OCI-LY7 (cell line): ENCODE data around the gene MAST2. TPM values are rescaled to one million over a fixed set of nuclear protein-coding genes. Genes with fewer than 3 reads are reported as not detected.

Experiments used
- BruUV-seq: library from RNA; stranded (reverse); fragments of 400-500 nt; replicated peaks from 2 replicates; lab custom pipeline; 2021; lab: Mats Ljungman, UMichigan
- CTCF ChIA-PET: fragments of 300-600 bp; sonication (Branson Sonifier 250); formaldehyde crosslinking; loops from one replicate; lab custom pipeline; 2022; ENCODE audit warnings: antibody characterized with exemption; ENCODE audit not compliant: unreplicated experiment; lab: Charles Lee
- POLR2A ChIA-PET: fragments of 300-600 bp; sonication (Branson Sonifier 250); formaldehyde crosslinking; loops from one replicate; lab custom pipeline; 2022; ENCODE audit warnings: antibody characterized with exemption; lab: Charles Lee
- DNase-seq: peaks from one replicate; pipeline ENCODE4 v3.0.0-alpha.2; 2015; ENCODE audit warnings: low spot score
- H2AFZ ChIP-seq: fragments of 200-600 bp; sonication (generic), shearing (Covaris generic); 2 replicates; pipeline ENCODE4 v1.6.1; 2014; ENCODE audit warnings: mild to moderate bottlenecking, antibody characterized with exemption, low read length, moderate library complexity
- H3K27ac ChIP-seq: fragments of 200-600 bp; sonication (generic); 2 replicates; pipeline ENCODE4 v1.5.1; 2014; ENCODE audit warnings: mixed run types, low read depth, mild to moderate bottlenecking, moderate library complexity, low read length, inconsistent platforms; ENCODE audit not compliant: poor library complexity, severe bottlenecking
- H3K36me3 ChIP-seq: fragments of 200-600 bp; sonication (generic); 2 replicates; pipeline ENCODE4 v1.6.1; 2014; ENCODE audit warnings: mild to moderate bottlenecking, antibody characterized with exemption, low read length, moderate library complexity, mixed read lengths; ENCODE audit not compliant: insufficient read depth
- H3K4me1 ChIP-seq: fragments of 200-600 bp; sonication (generic); 2 replicates; pipeline ENCODE4 v1.5.1; 2014; ENCODE audit warnings: mild to moderate bottlenecking, low read length; ENCODE audit not compliant: insufficient read depth, poor library complexity, severe bottlenecking
- H3K4me2 ChIP-seq: fragments of 200-600 bp; sonication (generic); 2 replicates; pipeline ENCODE4 v1.6.1; 2014; ENCODE audit warnings: mild to moderate bottlenecking, low read length
- H3K4me3 ChIP-seq: fragments of 200-600 bp; sonication (generic); 2 replicates; pipeline ENCODE4 v1.5.1; 2014; ENCODE audit warnings: mild to moderate bottlenecking, low read depth, low read length; ENCODE audit not compliant: poor library complexity, severe bottlenecking
- H3K79me2 ChIP-seq: fragments of 200-600 bp; sonication (generic); 2 replicates; pipeline ENCODE4 v1.6.1; 2016; ENCODE audit warnings: low read depth, mild to moderate bottlenecking, low read length, moderate library complexity, mixed read lengths; ENCODE audit not compliant: insufficient read depth
- H3K9me2 ChIP-seq: fragments of 200-600 bp; sonication (generic); 2 replicates; pipeline ENCODE4 v1.6.1; 2016; ENCODE audit warnings: mild to moderate bottlenecking, low read length, mixed read lengths; ENCODE audit not compliant: insufficient read depth
- H3K9me3 ChIP-seq: fragments of 200-600 bp; sonication (generic); 2 replicates; pipeline ENCODE4 v1.6.1; 2014; ENCODE audit warnings: mild to moderate bottlenecking, mixed run types, low read length, mixed read lengths
- H4K20me1 ChIP-seq: fragments of 200-600 bp; sonication (generic); 2 replicates; pipeline ENCODE4 v1.6.1; 2014; ENCODE audit warnings: mild to moderate bottlenecking, antibody characterized with exemption, low read length, moderate library complexity, mixed read lengths; ENCODE audit not compliant: insufficient read depth
- EZH2phosphoT487 ChIP-seq: fragments of 200-600 bp; sonication (generic); IDR thresholded peaks from 2 replicates; pipeline ENCODE4 v1.6.1; 2018; ENCODE audit warnings: low read depth, borderline replicate concordance, mild to moderate bottlenecking, mixed run types, antibody characterized with exemption, low read length, moderate library complexity, mixed read lengths
- intact Hi-C: fragments of 100-400 bp; cut with micrococcal nuclease; formaldehyde crosslinking; loops from one replicate; pipeline ENCODE4 v1.10.0; 2022; ENCODE audit not compliant: unreplicated experiment
- total RNA-seq, 2 experiments: library from RNA; depleted of rRNA in 1 of 2; stranded (reverse); fragments of >200 nt in 1 of 2; shearing (Covaris generic) in 1 of 2; gene quantifications; 2 replicates each; pipeline ENCODE4 v1.2.3, GENCODE V29; 2014 to 2022
- TF ChIP-seq, protein P1 (sequence below): fragments of 200-600 bp; sonication (generic); conservative IDR thresholded peaks from 2 replicates; pipeline ENCODE4 v1.5.1; 2014; ENCODE audit warnings: mild to moderate bottlenecking, antibody characterized with exemption, low read length, moderate library complexity, mixed read lengths

The MAST2 gene
- total RNA-seq, 2 experiments from 2014 or later = 32.1 to 67.2 TPM

DNA sequence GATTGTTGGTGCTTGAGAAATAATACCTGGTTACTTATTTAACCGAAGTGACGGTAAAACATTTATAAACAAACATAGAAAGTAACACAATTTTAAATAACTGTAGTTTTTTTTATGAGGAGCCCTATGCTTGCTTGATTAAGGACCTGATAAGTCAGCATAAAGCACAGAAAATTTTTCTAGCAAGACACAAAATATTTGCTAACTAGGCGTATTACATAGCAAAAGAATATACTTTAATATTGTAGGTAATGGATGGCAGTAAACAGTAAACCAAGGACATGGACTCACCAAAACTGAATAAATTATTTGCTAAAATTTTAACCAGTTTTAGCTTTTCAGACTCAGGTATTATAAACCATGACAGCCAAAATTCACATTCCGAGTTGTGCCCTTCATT is 90.9 kb downstream of the MAST2 start:
- intact Hi-C loops = no loop called here
- BruUV-seq = no TSS peak
- CTCF ChIA-PET = no interaction called here
- Histone ChIP-seq H3K36me3 (peaks cover 16% of the 10 kb centered on the region), H3K4me3 (no peak overlapping the region), H3K4me2 (no peak overlapping the region), H4K20me1 (no peaks in the 10 kb centered on the region; the same call in 1 of the 2 replicates), H3K9me3 (no peaks in the 10 kb centered on the region), H3K4me1 (no peaks in the 10 kb centered on the region), H3K9me2 (no peaks in the 10 kb centered on the region), H3K27ac (no peak overlapping the region), H2AFZ (no peak overlapping the region), H3K79me2 (peaks cover 5% of the 10 kb centered on the region; the same call in 1 of the 2 replicates)
- no peak for DNase-seq
- POLR2A ChIA-PET = interaction anchor here (0.7 to 0.9 kb wide), 2 partner anchors 19 to 370 kb away, joined by 3 read pairs; no protein-coding TSS in a partner anchor
- TF ChIP-seq, protein P1, sequence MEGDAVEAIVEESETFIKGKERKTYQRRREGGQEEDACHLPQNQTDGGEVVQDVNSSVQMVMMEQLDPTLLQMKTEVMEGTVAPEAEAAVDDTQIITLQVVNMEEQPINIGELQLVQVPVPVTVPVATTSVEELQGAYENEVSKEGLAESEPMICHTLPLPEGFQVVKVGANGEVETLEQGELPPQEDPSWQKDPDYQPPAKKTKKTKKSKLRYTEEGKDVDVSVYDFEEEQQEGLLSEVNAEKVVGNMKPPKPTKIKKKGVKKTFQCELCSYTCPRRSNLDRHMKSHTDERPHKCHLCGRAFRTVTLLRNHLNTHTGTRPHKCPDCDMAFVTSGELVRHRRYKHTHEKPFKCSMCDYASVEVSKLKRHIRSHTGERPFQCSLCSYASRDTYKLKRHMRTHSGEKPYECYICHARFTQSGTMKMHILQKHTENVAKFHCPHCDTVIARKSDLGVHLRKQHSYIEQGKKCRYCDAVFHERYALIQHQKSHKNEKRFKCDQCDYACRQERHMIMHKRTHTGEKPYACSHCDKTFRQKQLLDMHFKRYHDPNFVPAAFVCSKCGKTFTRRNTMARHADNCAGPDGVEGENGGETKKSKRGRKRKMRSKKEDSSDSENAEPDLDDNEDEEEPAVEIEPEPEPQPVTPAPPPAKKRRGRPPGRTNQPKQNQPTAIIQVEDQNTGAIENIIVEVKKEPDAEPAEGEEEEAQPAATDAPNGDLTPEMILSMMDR = no peak
- TF ChIP-seq EZH2phosphoT487 = no peak

DNA sequence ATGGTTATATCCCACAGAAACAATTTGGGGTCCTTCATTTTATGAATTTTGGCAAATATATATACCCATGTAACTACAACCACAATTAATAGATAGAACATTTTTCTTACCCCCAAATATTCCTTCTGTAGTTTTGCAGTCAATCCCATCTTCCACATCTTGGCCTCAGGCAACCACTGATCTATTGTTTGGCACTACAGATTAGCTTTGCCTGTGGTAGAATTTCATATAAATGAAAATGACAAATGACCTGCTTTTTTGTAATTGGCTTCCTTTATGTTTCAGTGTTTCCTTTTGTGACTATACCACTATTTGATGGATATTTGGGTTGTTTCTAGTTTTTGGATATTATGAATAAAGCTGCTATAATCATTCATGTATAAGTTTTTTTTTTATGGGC is 91.5 kb downstream of the MAST2 start:
- CTCF ChIA-PET = no interaction called here
- no peaks in the 10 kb centered on the region for H3K9me2 ChIP-seq
- no peaks in the 10 kb centered on the region; the same call in 1 of the 2 replicates for H4K20me1 ChIP-seq
- intact Hi-C loops = no loop called here
- no peak overlapping the region for H3K27ac ChIP-seq
- H3K36me3 ChIP-seq = peaks cover 10% of the 10 kb centered on the region
- no peak overlapping the region for H3K4me2 ChIP-seq
- no peak overlapping the region for H2AFZ ChIP-seq
- no peak overlapping the region for H3K4me3 ChIP-seq
- TF ChIP-seq, protein P1 = no peak
- no peak for TF ChIP-seq EZH2phosphoT487
- DNase-seq = no peak
- no peaks in the 10 kb centered on the region for H3K9me3 ChIP-seq
- H3K79me2 ChIP-seq = peaks cover 8% of the 10 kb centered on the region; the same call in 1 of the 2 replicates
- POLR2A ChIA-PET = no interaction called here
- BruUV-seq = no TSS peak
- H3K4me1 ChIP-seq = no peaks in the 10 kb centered on the region

DNA sequence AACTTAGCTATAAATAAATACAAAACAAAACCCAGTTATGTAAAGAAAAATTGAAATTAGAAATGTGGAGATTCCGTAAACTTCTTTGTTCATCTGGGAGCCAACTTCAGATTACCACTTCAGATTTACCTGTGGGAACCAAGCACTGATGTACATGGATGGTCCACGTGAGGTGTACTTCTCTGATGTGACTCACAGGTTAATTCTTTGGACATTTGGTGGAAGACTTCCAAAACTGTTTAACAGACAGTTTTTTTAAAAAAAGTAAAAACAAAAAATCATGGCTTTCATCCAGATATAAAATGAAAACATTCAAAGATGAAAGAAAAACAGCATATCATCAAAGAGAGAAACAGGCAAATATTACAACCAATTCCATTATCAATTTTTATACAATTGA is 92.0 kb downstream of the MAST2 start:
- peaks cover 8% of the 10 kb centered on the region; the same call in 1 of the 2 replicates for H3K79me2 ChIP-seq
- TF ChIP-seq EZH2phosphoT487 = no peak
- TF ChIP-seq, protein P1 = no peak
- no TSS peak for BruUV-seq

More for the DNA sequence above, 92.0 kb downstream of the MAST2 start:
- H2AFZ ChIP-seq = no peak overlapping the region
- POLR2A ChIA-PET = no interaction called here
- CTCF ChIA-PET = no interaction called here
- no peak for DNase-seq
- H3K27ac ChIP-seq = no peak overlapping the region
- no peak overlapping the region for H3K4me3 ChIP-seq
- H4K20me1 ChIP-seq = no peaks in the 10 kb centered on the region; the same call in 1 of the 2 replicates
- H3K4me1 ChIP-seq = no peaks in the 10 kb centered on the region
- no peaks in the 10 kb centered on the region for H3K9me2 ChIP-seq
- H3K4me2 ChIP-seq = no peak overlapping the region
- no peaks in the 10 kb centered on the region for H3K9me3 ChIP-seq
- H3K36me3 ChIP-seq = peaks cover 5% of the 10 kb centered on the region
- intact Hi-C loops = no loop called here
